ENCODE results near the gene MRPL14.

MRPL14 gene

GRCh38 chr6:44142835-44143234 is 15.6 kb upstream of the MRPL14 start:
- no peak for DNase-seq (ENCODE audit: low read depth)
- H3K4me3 ChIP-seq (ENCODE audit: low read depth, low read length), result no peak overlapping the region
- TF ChIP-seq CTCF (conservative IDR thresholded peaks at IDR 0.05; ENCODE audit: low read depth, low read length), result no peak

DNA sequence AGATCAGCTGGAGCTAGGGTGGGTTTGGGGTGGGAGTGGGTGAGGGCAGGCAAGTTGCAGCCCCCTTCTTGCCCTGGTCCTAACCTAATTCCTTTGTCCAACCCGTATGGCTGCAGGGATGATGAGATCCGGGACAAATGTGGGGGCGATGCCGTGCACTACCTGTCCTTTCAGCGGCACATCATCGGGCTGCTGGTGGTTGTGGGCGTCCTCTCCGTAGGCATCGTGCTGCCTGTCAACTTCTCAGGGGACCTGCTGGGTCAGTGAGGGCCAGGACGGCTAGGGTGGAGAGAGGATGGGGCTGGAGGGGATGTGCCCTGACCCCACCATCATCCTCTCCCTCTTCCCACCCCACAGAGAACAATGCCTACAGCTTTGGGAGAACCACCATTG is 12.1 kb upstream of the MRPL14 start:
- no peak overlapping the region for H3K4me3 ChIP-seq (ENCODE audit: low read depth, low read length)
- DNase-seq (ENCODE audit: low read depth), result no peak
- TF ChIP-seq CTCF (conservative IDR thresholded peaks at IDR 0.05; ENCODE audit: low read depth, low read length), result no peak

DNA sequence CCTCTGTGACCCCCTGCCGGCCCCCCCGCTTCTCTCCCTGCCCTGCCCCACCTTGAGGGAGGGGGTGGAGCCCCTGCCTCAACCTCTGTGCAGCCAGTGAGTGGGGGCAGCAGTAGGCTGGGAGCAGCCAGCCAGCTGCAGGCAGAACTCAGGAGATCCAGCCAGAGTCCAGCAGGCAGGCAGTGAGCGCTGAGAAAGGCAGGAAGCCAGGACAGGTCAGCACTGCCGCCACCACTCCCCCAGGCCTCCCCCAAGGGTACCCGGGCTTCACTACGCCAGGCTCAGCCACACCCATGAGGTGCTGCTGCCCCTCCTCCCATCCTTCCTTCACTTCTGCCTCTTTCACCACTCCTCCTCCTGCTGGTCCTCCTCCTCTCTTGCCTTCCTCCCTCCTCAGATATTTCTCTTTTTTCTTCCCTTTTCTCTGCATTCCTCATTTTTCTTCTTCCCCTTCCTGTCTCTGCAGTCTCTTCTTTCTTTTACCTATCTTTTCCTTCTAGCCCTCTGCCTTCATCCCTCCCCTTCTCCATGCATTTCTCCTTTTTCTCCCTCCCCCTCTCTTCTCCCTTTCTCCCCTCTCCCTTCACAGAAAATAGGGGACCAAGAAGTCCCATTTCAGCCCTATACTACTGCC is 11.6 kb upstream of the MRPL14 start:
- DNase-seq (ENCODE audit: low read depth), result no peak
- TF ChIP-seq CTCF (conservative IDR thresholded peaks at IDR 0.05; ENCODE audit: low read depth, low read length), result no peak
- no peak overlapping the region for H3K4me3 ChIP-seq (ENCODE audit: low read depth, low read length)

DNA sequence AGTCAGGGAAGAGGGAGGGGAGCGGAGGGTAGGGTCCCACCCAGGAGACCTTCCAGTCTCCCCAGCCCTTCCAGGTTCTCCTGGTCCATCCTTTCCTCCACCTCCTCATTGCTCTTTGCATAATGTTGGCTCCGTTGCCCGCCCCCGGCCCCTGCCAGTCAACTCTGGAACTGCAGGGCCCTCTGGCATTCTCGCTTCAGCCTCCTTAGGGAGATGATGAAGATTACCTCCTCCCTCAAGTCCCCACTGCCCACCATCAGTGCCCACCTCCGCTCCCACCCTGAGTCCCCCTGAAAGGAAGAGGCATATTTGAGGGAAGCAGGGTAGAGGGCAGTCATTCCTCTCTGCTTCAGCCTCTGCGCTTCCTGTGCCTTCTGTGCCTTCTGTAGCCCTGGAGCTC is 8.6 kb upstream of the MRPL14 start:
- no peak overlapping the region for H3K4me3 ChIP-seq (ENCODE audit: low read depth, low read length)
- peak; percentile 20 for TF ChIP-seq CTCF (conservative IDR thresholded peaks at IDR 0.05; ENCODE audit: low read depth, low read length)
- no peak for DNase-seq (ENCODE audit: low read depth)

DNA sequence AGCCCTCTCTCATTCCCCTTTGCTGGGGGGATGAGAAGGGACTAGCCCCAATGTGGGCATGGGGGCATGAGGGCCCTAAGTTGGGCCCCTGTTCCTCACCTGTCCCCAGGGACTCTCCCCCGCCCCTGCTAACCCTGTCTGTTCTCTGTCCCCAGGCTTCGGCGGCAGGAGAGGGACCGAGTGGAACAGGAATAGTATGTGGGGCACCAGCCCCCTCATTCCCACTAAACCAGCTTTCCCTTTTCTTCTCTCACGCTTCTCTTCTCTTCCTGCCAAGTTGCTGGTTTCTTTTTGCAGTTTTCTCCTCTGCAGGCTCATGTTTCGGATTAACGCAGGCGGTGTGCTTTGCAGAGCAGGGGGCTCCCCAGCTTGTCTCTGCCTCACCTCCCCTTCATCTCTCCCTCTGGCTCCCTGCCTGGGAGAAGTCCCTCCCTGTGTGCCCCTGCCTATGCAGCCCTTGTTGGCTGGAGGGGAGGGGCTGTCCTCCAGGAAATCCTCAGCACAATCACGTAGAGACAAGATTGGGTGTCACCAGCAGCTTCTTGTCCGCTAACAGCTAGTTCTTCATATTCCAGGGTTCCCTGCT is 8.0 kb upstream of the MRPL14 start:
- no peak for TF ChIP-seq CTCF (conservative IDR thresholded peaks at IDR 0.05; ENCODE audit: low read depth, low read length)
- H3K4me3 ChIP-seq (ENCODE audit: low read depth, low read length), result no peak overlapping the region

GRCh38 chr6:44133981-44134711 is 6.9 kb upstream of the MRPL14 start:
- H3K4me3 ChIP-seq (ENCODE audit: low read depth, low read length), result no peak overlapping the region
- DNase-seq (ENCODE audit: low read depth), result no peak
- no peak for TF ChIP-seq CTCF (conservative IDR thresholded peaks at IDR 0.05; ENCODE audit: low read depth, low read length)

More for the DNA sequence above, 8.0 kb upstream of the MRPL14 start:
- DNase-seq (ENCODE audit: low read depth), result no peak

All from choroid plexus epithelial cell (primary cell).